Ishikawa (cell line): Measurements from ENCODE around the gene GLIS1.

Source experiments
- CEBPB ChIP-seq: IDR thresholded peaks from 2 replicates; pipeline ENCODE4 v1.6.1; 2012
- EGR1 ChIP-seq: IDR thresholded peaks from 2 replicates; pipeline ENCODE4 v1.6.1; 2012
- EP300 ChIP-seq: IDR thresholded peaks from 2 replicates; pipeline ENCODE4 v1.6.1; 2012; ENCODE audit warnings: borderline replicate concordance
- MAX ChIP-seq: IDR thresholded peaks from 2 replicates; pipeline ENCODE4 v1.6.1; 2012
- RAD21 ChIP-seq: IDR thresholded peaks from 2 replicates; pipeline ENCODE4 v1.6.1; 2012; ENCODE audit warnings: low read depth
- TAF1 ChIP-seq: IDR thresholded peaks from 2 replicates; pipeline ENCODE4 v1.6.1; 2012; ENCODE audit warnings: low read depth, mild to moderate bottlenecking
- TEAD4 ChIP-seq: IDR thresholded peaks from 2 replicates; pipeline ENCODE4 v1.6.1; 2012
- YY1 ChIP-seq: IDR thresholded peaks from 2 replicates; pipeline ENCODE4 v1.6.1; 2012; ENCODE audit warnings: low read depth
- TF ChIP-seq, protein P1 (sequence below): IDR thresholded peaks from 2 replicates; pipeline ENCODE4 v1.6.1; 2012; ENCODE audit warnings: low read depth, mild to moderate bottlenecking

- TF ChIP-seq EP300: no peak
- TF ChIP-seq, protein P1, sequence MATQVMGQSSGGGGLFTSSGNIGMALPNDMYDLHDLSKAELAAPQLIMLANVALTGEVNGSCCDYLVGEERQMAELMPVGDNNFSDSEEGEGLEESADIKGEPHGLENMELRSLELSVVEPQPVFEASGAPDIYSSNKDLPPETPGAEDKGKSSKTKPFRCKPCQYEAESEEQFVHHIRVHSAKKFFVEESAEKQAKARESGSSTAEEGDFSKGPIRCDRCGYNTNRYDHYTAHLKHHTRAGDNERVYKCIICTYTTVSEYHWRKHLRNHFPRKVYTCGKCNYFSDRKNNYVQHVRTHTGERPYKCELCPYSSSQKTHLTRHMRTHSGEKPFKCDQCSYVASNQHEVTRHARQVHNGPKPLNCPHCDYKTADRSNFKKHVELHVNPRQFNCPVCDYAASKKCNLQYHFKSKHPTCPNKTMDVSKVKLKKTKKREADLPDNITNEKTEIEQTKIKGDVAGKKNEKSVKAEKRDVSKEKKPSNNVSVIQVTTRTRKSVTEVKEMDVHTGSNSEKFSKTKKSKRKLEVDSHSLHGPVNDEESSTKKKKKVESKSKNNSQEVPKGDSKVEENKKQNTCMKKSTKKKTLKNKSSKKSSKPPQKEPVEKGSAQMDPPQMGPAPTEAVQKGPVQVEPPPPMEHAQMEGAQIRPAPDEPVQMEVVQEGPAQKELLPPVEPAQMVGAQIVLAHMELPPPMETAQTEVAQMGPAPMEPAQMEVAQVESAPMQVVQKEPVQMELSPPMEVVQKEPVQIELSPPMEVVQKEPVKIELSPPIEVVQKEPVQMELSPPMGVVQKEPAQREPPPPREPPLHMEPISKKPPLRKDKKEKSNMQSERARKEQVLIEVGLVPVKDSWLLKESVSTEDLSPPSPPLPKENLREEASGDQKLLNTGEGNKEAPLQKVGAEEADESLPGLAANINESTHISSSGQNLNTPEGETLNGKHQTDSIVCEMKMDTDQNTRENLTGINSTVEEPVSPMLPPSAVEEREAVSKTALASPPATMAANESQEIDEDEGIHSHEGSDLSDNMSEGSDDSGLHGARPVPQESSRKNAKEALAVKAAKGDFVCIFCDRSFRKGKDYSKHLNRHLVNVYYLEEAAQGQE: no peak
- TF ChIP-seq MAX: no peak
- TF ChIP-seq YY1: no peak
- TF ChIP-seq TAF1: no peak
- no peak for TF ChIP-seq EGR1
- no peak for TF ChIP-seq RAD21
- no peak for TF ChIP-seq CEBPB
- no peak for TF ChIP-seq TEAD4
Observed at GRCh38 chr1:53583021-53583867, 155.7 kb downstream of the GLIS1 start.
